Measurements from ENCODE around the gene PCBP3. TPM values are rescaled to one million over a fixed set of nuclear protein-coding genes. Genes with fewer than 3 reads are reported as not detected.

PCBP3 gene
- total RNA-seq, 1 experiment from 2014 or later, result not detected

DNA sequence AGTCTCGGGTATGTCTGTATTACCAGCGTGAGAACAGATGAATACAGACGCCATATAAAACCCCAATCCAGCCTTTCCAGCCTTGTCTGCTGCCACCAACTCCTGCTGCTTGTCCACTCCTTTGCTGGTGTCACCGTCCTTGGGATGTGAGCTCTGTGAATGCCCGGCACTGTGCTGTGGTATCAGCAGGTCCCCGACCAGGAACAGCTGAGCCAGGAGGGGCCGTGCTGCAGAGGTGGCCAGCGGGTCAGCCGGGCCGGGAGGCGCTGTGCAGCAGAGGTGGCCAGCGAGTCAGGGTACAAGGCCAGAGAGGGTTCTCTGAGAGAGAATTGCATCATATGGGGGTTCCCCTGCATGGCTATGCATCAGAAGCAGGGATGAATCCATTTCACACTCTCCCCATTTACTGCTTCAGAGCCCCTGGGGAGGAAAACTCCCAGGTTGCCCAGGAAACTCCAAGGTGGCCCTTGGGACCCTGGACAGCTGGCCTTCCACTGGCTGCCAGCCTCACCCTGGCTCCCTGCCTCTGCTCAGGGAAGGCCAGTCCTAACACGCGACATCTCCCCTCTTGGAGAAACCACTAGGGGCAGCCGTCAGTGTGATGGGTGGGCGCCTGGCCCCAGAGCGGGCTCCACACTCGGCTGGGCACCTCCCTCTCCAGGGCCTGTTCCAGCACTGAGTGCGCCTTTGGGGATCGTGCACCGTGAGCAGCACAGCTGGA, 215.7 kb downstream of the PCBP3 start:
- Histone ChIP-seq H4K20me1 (ENCODE audit: insufficient read depth, low read depth, low read length) (no peaks in the 10 kb centered on the region), H3K4me3 (ENCODE audit: low read length) (no peak overlapping the region), H3K9ac (ENCODE audit: low read length) (no peak overlapping the region), H3K9me2 (replicated peaks; ENCODE audit: insufficient read depth, low read length) (no peaks in the 10 kb centered on the region), H3K27ac (ENCODE audit: low read length) (no peak overlapping the region), H3K4me2 (ENCODE audit: low read depth, low read length, poor library complexity, severe bottlenecking) (no peak overlapping the region), H3K4me1 (ENCODE audit: low read length) (no peaks in the 10 kb centered on the region), H3K36me3 (ENCODE audit: insufficient read depth, low read length) (no peaks in the 10 kb centered on the region), H3K9me3 (ENCODE audit: low read length) (no peaks in the 10 kb centered on the region), H3K27me3 (ENCODE audit: low read length) (no peaks in the 10 kb centered on the region), H3K79me2 (ENCODE audit: low read length) (no peaks in the 10 kb centered on the region), H2AFZ (ENCODE audit: low read length) (no peak overlapping the region)
- DNase-seq, result no peak

DNA sequence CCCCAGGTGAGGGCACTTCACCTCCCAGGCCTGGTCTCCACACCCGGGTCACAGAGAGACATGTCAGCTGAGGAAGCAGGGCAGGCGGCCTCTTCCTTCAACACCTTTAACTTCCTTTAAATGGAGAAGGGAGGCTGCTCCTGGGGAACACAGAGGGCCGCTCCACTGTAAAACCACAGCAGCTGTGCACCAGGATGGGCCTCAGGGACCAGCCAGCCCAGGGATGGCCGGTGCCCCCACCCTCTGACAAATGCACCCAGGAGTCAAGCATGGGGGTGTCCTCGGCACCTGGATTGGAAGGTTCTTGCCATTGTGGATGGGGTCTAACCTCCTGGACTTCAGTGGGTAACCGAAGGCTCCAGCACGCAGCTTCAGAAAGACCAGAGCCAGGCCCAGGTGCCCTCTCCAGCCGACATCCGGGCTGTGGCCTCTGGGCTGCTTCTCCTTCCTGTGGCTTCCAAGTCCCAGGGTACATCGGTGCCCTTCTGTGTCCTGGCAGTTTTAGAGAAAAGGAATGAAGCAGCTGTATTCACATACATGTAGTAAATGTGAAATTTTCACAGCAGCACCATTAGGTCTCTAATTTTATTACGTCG, 216.3 kb downstream of the PCBP3 start:
- no peaks in the 10 kb centered on the region for H3K9me3 ChIP-seq (ENCODE audit: low read length)
- H3K4me1 ChIP-seq (ENCODE audit: low read length), result no peaks in the 10 kb centered on the region
- H3K79me2 ChIP-seq (ENCODE audit: low read length), result no peaks in the 10 kb centered on the region
- no peak overlapping the region for H3K4me2 ChIP-seq (ENCODE audit: low read depth, low read length, poor library complexity, severe bottlenecking)
- no peak overlapping the region for H3K4me3 ChIP-seq (ENCODE audit: low read length)
- no peak overlapping the region for H2AFZ ChIP-seq (ENCODE audit: low read length)
- DNase-seq, result no peak
- H3K36me3 ChIP-seq (ENCODE audit: insufficient read depth, low read length), result no peaks in the 10 kb centered on the region
- H3K27ac ChIP-seq (ENCODE audit: low read length), result no peak overlapping the region
- no peaks in the 10 kb centered on the region for H3K9me2 ChIP-seq (replicated peaks; ENCODE audit: insufficient read depth, low read length)
- H3K27me3 ChIP-seq (ENCODE audit: low read length), result no peaks in the 10 kb centered on the region
- H3K9ac ChIP-seq (ENCODE audit: low read length), result no peak overlapping the region
- no peaks in the 10 kb centered on the region for H4K20me1 ChIP-seq (ENCODE audit: insufficient read depth, low read depth, low read length)

DNA sequence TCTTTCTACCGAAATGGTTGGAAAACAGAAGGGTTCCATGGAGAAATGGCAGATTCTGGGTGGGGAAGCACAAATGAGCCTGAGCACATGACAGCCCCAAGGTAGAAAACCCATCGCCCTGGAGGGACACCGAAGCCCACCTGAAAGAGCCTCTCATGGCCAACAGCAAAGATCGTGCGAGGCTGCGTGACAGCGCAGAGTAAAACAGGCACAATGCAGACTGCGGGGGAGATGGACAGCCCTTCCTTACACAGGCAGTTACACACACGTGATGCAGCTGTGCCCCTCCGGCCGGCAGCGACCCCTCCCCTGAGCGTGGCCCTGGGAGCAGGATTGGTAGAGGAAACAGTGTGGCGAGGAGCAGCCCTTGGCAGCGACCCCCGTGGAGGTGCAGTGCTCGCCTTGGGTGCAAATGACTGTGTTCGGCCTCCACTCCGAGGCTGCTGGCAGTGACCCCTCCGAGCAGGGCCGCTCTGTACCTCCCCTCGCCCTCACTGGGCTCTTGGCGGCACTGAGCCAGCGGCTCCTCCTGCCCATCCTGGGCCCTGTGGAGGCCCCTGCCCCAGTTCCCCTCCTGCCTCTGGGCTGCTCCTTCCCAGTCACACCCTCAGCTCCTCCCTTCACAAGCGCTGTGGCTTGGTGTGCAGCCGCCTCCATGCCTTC, 217.1 kb downstream of the PCBP3 start:
- Histone ChIP-seq H3K36me3 (ENCODE audit: insufficient read depth, low read length) (no peaks in the 10 kb centered on the region), H3K9me3 (ENCODE audit: low read length) (no peaks in the 10 kb centered on the region), H3K4me3 (ENCODE audit: low read length) (no peak overlapping the region), H3K9me2 (replicated peaks; ENCODE audit: insufficient read depth, low read length) (no peaks in the 10 kb centered on the region), H3K79me2 (ENCODE audit: low read length) (no peaks in the 10 kb centered on the region), H3K4me1 (ENCODE audit: low read length) (no peaks in the 10 kb centered on the region), H3K9ac (ENCODE audit: low read length) (no peak overlapping the region), H3K27ac (ENCODE audit: low read length) (no peak overlapping the region), H3K27me3 (ENCODE audit: low read length) (no peaks in the 10 kb centered on the region), H3K4me2 (ENCODE audit: low read depth, low read length, poor library complexity, severe bottlenecking) (no peak overlapping the region), H4K20me1 (ENCODE audit: insufficient read depth, low read depth, low read length) (no peaks in the 10 kb centered on the region), H2AFZ (ENCODE audit: low read length) (no peak overlapping the region)
- no peak for DNase-seq

GRCh38 chr21:45861156-45861870, 217.8 kb downstream of the PCBP3 start:
- Histone ChIP-seq H3K36me3 (ENCODE audit: insufficient read depth, low read length) (no peaks in the 10 kb centered on the region), H3K79me2 (ENCODE audit: low read length) (no peaks in the 10 kb centered on the region), H3K27me3 (ENCODE audit: low read length) (no peaks in the 10 kb centered on the region), H2AFZ (ENCODE audit: low read length) (no peak overlapping the region), H3K9ac (ENCODE audit: low read length) (no peak overlapping the region), H3K4me3 (ENCODE audit: low read length) (no peak overlapping the region), H3K9me3 (ENCODE audit: low read length) (no peaks in the 10 kb centered on the region), H3K4me1 (ENCODE audit: low read length) (no peaks in the 10 kb centered on the region), H3K4me2 (ENCODE audit: low read depth, low read length, poor library complexity, severe bottlenecking) (no peak overlapping the region), H3K27ac (ENCODE audit: low read length) (no peak overlapping the region), H4K20me1 (ENCODE audit: insufficient read depth, low read depth, low read length) (no peaks in the 10 kb centered on the region), H3K9me2 (replicated peaks; ENCODE audit: insufficient read depth, low read length) (no peaks in the 10 kb centered on the region)
- DNase-seq, result no peak

- Histone ChIP-seq H3K4me1 (ENCODE audit: low read length) (no peaks in the 10 kb centered on the region), H4K20me1 (ENCODE audit: insufficient read depth, low read depth, low read length) (no peaks in the 10 kb centered on the region), H3K79me2 (ENCODE audit: low read length) (no peaks in the 10 kb centered on the region), H3K27ac (ENCODE audit: low read length) (no peak overlapping the region), H3K9ac (ENCODE audit: low read length) (no peak overlapping the region), H3K27me3 (ENCODE audit: low read length) (no peaks in the 10 kb centered on the region), H3K4me2 (ENCODE audit: low read depth, low read length, poor library complexity, severe bottlenecking) (no peak overlapping the region), H3K9me3 (ENCODE audit: low read length) (no peaks in the 10 kb centered on the region), H2AFZ (ENCODE audit: low read length) (no peak overlapping the region), H3K36me3 (ENCODE audit: insufficient read depth, low read length) (no peaks in the 10 kb centered on the region), H3K4me3 (ENCODE audit: low read length) (no peak overlapping the region), H3K9me2 (replicated peaks; ENCODE audit: insufficient read depth, low read length) (no peaks in the 10 kb centered on the region)
- no peak for DNase-seq
These were observed 219.2 kb downstream of the PCBP3 start for GRCh38 chr21:45862543-45863207.

DNA sequence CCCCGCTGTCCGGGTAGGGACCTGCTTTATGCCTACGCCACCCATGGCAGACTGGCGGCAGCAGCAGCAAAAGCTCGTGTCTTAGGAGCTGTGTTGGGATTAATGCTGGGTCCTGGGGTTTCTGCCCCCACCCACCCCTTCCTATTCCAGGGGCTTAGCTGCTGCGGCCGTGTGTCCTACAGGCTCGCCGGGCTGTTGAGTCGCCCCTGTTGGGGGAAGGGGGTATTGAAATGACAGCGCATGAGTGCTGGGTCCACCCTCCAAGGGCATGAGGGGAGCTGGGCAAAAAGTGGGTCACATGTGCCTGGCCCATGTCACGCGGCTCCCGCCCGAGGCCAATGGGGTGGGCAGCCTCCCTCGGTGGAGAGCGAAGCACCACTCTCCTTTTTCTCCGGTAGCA, 219.7 kb downstream of the PCBP3 start:
- H3K9ac ChIP-seq (ENCODE audit: low read length), result no peak overlapping the region
- no peak overlapping the region for H3K27ac ChIP-seq (ENCODE audit: low read length)
- H3K36me3 ChIP-seq (ENCODE audit: insufficient read depth, low read length), result no peaks in the 10 kb centered on the region
- H4K20me1 ChIP-seq (ENCODE audit: insufficient read depth, low read depth, low read length), result no peaks in the 10 kb centered on the region
- H3K27me3 ChIP-seq (ENCODE audit: low read length), result no peaks in the 10 kb centered on the region
- no peak overlapping the region for H2AFZ ChIP-seq (ENCODE audit: low read length)
- no peaks in the 10 kb centered on the region for H3K9me2 ChIP-seq (replicated peaks; ENCODE audit: insufficient read depth, low read length)
- H3K79me2 ChIP-seq (ENCODE audit: low read length), result no peaks in the 10 kb centered on the region
- H3K4me2 ChIP-seq (ENCODE audit: low read depth, low read length, poor library complexity, severe bottlenecking), result no peak overlapping the region
- no peaks in the 10 kb centered on the region for H3K4me1 ChIP-seq (ENCODE audit: low read length)
- no peak overlapping the region for H3K4me3 ChIP-seq (ENCODE audit: low read length)
- no peaks in the 10 kb centered on the region for H3K9me3 ChIP-seq (ENCODE audit: low read length)
- DNase-seq, result no peak

DNA sequence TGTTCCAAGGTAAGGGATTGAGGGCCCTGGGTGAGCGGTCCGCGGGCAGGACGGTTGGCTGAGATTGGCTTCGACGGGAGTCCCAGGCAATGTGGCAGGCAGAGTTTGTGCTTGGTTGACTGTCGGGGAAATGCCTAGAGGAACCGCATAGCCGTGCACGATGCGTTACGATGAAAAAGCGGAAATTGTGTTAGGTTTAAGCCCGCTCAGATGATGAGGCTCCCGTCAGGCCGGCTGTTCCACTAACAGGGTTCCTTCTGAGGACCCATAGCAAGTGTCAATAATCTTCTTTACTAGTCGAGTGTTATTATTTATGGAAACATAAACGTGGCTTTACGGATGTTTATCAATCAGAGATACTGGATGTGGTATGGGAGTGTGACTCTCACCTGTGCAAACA, 220.2 kb downstream of the PCBP3 start:
- H3K9ac ChIP-seq (ENCODE audit: low read length), result no peak overlapping the region
- H3K9me2 ChIP-seq (replicated peaks; ENCODE audit: insufficient read depth, low read length), result no peaks in the 10 kb centered on the region
- H3K36me3 ChIP-seq (ENCODE audit: insufficient read depth, low read length), result no peaks in the 10 kb centered on the region
- no peak overlapping the region for H2AFZ ChIP-seq (ENCODE audit: low read length)
- DNase-seq, result no peak
- H3K79me2 ChIP-seq (ENCODE audit: low read length), result no peaks in the 10 kb centered on the region
- H4K20me1 ChIP-seq (ENCODE audit: insufficient read depth, low read depth, low read length), result no peaks in the 10 kb centered on the region
- H3K4me1 ChIP-seq (ENCODE audit: low read length), result no peaks in the 10 kb centered on the region
- H3K4me2 ChIP-seq (ENCODE audit: low read depth, low read length, poor library complexity, severe bottlenecking), result no peak overlapping the region
- H3K9me3 ChIP-seq (ENCODE audit: low read length), result no peaks in the 10 kb centered on the region
- no peak overlapping the region for H3K4me3 ChIP-seq (ENCODE audit: low read length)
- no peaks in the 10 kb centered on the region for H3K27me3 ChIP-seq (ENCODE audit: low read length)
- H3K27ac ChIP-seq (ENCODE audit: low read length), result no peak overlapping the region

- no peak overlapping the region for H3K9ac ChIP-seq (ENCODE audit: low read length)
- no peak overlapping the region for H3K4me3 ChIP-seq (ENCODE audit: low read length)
- no peak overlapping the region for H3K4me2 ChIP-seq (ENCODE audit: low read depth, low read length, poor library complexity, severe bottlenecking)
- no peaks in the 10 kb centered on the region for H3K79me2 ChIP-seq (ENCODE audit: low read length)
- H3K9me2 ChIP-seq (replicated peaks; ENCODE audit: insufficient read depth, low read length), result no peaks in the 10 kb centered on the region
- H4K20me1 ChIP-seq (ENCODE audit: insufficient read depth, low read depth, low read length), result no peaks in the 10 kb centered on the region
- no peak overlapping the region for H3K27ac ChIP-seq (ENCODE audit: low read length)
- no peaks in the 10 kb centered on the region for H3K27me3 ChIP-seq (ENCODE audit: low read length)
- DNase-seq, result no peak
- H3K4me1 ChIP-seq (ENCODE audit: low read length), result no peaks in the 10 kb centered on the region
- H3K9me3 ChIP-seq (ENCODE audit: low read length), result no peaks in the 10 kb centered on the region
- no peak overlapping the region for H2AFZ ChIP-seq (ENCODE audit: low read length)
- no peaks in the 10 kb centered on the region for H3K36me3 ChIP-seq (ENCODE audit: insufficient read depth, low read length)
These were observed 220.9 kb downstream of the PCBP3 start for GRCh38 chr21:45864436-45864835.
